GM12891 (cell line): ENCODE results near the gene EID2.
A peak's percentile ranks its signal among the peaks of the same experiment; 100 is the strongest.

Experiments used
- DNase-seq: peaks from one replicate; pipeline ENCODE4 v3.0.0; 2011; ENCODE audit warnings: low spot score; ENCODE audit not compliant: insufficient read length
- FAIRE-seq: peaks from 2 replicates; lab custom pipeline; 2011; peaks lifted over from hg19 to GRCh38; lab: Jason Lieb, UNC
- PAX5 ChIP-seq: IDR thresholded peaks from 2 replicates; pipeline ENCODE4 v1.6.1; 2011; ENCODE audit warnings: low read length, moderate library complexity, mild to moderate bottlenecking; ENCODE audit not compliant: insufficient read depth, severe bottlenecking
- POLR2A ChIP-seq: IDR thresholded peaks from 2 replicates; pipeline ENCODE4 v1.6.1; 2011; ENCODE audit warnings: low read depth, low read length, control low read depth
- POLR2AphosphoS5 ChIP-seq: IDR thresholded peaks from 2 replicates; pipeline ENCODE4 v1.6.1; 2011; ENCODE audit warnings: low read depth, low read length, control low read depth
- POU2F2 ChIP-seq: IDR thresholded peaks from 2 replicates; pipeline ENCODE4 v1.6.1; 2011; ENCODE audit warnings: low read depth, mild to moderate bottlenecking, control low read depth, low read length, moderate library complexity
- SPI1 ChIP-seq: IDR thresholded peaks from 2 replicates; pipeline ENCODE4 v1.6.1; 2011; ENCODE audit warnings: low read depth, low read length, control low read depth
- TAF1 ChIP-seq: IDR thresholded peaks from 2 replicates; pipeline ENCODE4 v1.6.1; 2011; ENCODE audit warnings: low read depth, low read length, control low read depth

The EID2 gene

DNA sequence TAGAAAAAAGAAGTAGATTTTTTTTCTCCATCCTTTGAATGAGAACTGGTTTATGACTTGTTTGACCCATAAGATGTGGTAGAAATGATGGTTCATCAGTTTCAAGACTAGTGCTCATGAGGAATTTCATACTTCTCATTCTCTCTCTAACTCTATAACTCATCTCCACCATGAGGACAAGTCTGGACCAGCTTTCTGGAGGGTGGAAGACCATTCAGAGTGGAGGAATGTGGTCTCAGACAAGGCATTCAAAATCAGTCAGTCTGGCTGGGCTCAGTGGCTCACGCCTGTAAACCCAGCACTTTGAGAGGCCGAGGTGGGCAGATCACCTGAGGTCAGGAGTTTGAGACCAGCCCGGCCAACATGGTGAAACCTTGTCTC lies 3.5 kb upstream of the EID2 start:
- FAIRE-seq (no peak), DNase-seq (no peak)
- no peak for TF ChIP-seq PAX5
- TF ChIP-seq POLR2AphosphoS5, result no peak
- no peak for TF ChIP-seq POLR2A
- no peak for TF ChIP-seq SPI1
- TF ChIP-seq POU2F2, result no peak
- no peak for TF ChIP-seq TAF1

DNA sequence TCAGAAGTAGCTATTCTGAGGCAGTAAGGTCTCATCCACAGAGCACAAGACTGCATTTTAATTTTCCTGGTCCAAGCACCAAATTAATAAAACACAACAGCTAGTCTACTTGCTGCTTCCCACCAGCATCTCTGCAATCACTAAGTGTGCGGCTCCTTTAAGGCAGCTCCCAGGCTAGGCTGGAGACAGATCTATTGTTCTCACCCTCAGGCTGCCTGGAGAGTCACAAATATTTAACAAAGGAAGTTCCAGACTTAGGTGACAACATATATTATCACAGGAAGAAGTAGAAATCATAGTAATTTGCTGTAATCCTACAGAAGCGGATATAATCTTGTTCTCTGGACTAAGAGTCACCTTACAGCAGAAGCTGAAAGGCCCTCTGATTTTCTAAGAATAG lies 2.2 kb upstream of the EID2 start:
- FAIRE-seq, result no peak

DNA sequence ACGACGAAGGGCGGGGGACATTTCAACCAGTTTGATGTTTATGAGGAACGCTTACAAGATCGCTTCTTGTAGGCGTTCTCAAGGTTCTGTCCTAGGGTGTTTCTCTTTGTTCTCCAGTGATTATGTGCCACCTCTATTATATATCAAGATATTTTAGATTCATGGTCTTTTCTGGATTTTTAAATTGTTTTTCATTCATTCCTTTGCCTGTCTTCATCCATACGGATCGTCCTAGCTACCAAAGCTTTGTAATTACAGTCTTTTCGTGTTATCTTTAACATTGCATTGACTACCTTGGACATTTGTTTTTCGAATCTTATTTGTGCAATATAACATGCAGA lies 342 bp upstream of the EID2 start:
- TF ChIP-seq POU2F2 (no peak), TAF1 (no peak), PAX5 (no peak), SPI1 (no peak), POLR2A (no peak), POLR2AphosphoS5 (no peak)
- no peak for FAIRE-seq
- no peak for DNase-seq

More for the DNA sequence above, 2.2 kb upstream of the EID2 start:
- no peak for DNase-seq
- TF ChIP-seq TAF1 (no peak), POU2F2 (no peak), SPI1 (no peak)

DNA sequence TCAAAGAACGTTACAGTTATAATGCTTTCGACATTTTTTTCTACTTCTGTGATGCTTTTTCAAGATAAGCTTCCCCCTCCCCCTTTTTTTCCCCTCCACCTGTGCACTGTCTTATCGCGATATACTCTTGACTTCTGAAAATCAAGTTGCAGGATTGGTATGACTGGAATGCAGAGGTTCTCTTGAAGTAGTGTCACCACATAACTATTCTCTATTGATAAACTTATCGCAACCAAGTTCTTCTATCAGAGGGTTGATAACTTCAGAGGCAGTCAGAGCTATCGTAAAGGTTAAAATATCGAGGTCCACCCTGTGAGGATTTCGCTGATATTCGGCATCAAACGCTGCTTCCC lies 820 bp downstream of the EID2 start:
- no peak for DNase-seq
- TF ChIP-seq POLR2AphosphoS5, result no peak
- TF ChIP-seq POU2F2, result no peak
- no peak for TF ChIP-seq POLR2A
- no peak for TF ChIP-seq PAX5
- peak; percentile 41 for FAIRE-seq

DNA sequence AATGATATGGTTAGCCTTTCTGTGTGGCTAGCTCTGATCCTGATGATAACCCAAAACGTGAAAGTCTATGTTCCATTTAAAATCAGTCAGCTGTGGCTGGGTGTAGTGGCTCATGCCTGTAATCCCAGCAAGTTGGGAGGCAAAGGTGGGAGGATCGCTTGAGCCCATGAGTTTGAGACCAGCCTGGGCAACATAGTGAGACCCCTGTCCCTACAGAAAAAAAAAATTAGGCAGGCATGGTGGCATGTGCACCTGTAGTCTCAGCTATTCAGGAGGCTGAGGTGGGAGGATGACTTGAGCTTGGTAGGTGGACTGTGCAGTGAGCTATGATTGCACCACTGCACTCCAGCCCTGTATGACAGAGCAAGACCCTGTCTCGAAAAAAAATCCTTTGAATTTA lies 6.2 kb downstream of the EID2 start:
- DNase-seq (no peak), FAIRE-seq (no peak)
- TF ChIP-seq POLR2AphosphoS5 (no peak), TAF1 (no peak), POLR2A (no peak)

DNA sequence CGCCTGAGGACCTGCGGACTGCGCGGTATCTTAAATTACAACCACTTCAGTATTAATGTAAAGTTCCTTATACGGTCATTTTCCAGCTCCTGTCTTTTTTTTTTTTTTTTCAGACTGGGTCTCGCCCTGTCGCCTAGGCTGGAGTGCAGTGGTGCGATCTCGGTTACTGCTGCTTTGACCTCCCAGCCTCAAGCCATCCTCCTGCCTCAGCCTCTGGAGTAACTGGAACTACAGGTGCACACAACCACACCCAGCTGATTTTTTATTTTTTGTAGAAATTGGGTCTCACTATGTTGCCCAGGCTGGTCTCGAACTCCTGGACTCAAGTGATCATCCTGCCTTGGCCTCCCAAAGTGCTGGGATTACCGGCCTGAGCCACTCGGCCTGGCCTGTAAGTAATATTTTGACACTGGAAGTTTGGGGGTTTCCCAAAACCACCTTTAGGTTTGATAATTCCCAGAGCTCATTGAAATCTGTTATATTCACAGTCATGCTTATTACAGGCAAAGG lies 6.9 kb downstream of the EID2 start:
- DNase-seq (no peak), FAIRE-seq (no peak)
- TF ChIP-seq TAF1, result 0 out of 2 replicates have a peak, but pooled peaks have one; percentile 2
- TF ChIP-seq SPI1, result no peak

DNA sequence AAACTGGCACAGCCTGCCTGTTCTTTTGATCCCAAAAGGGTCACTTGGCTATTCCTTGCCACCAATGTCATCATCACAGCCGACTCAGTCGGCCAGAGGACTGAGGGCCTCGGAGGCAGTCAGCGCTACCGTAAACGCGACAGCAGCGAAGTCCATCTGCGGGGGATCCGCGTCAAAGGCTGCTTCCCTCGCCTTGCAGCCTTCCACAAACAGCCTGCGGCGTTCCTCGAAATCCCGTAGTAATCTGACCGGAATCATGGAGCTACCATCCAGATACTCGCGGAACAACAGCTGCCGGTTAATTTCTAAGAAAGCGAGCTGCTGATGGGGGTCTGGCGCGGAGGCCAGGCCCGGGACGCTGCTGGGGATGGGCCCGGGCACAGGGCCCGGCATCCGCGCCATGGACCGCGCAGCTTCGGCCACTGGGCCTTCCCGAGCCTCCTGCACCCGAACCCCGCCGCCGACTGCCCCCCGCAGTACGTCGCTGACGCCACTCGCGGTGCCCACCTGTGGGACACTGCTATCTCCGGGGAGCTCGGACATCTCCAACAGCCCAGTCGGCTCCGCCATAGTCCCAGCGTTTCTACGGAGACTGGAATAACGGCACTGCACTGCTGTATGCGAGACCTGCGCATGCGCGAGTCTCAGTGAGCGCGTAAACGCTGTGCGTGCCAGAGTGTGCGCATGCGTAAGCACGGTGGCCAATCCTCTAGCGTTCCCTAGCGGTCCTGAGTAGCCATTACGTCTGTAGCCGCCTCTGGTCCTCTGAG lies 7.5 kb downstream of the EID2 start, which contains the start of gene EID2B:
Gene EID2B (minus strand): TSS at position 620 of the 770 bp plus-strand sequence. CDS start 50 bp downstream, at position 570.
- DNase-seq (peak; percentile 84), FAIRE-seq (peak; percentile 99)
- TF ChIP-seq POLR2A (peak; percentile 68), TAF1 (no peak), POLR2AphosphoS5 (0 out of 2 replicates have a peak, but pooled peaks have one; percentile 56), PAX5 (no peak), POU2F2 (peak; percentile 35; the same call in 1 of the 2 replicates), SPI1 (no peak)

DNA sequence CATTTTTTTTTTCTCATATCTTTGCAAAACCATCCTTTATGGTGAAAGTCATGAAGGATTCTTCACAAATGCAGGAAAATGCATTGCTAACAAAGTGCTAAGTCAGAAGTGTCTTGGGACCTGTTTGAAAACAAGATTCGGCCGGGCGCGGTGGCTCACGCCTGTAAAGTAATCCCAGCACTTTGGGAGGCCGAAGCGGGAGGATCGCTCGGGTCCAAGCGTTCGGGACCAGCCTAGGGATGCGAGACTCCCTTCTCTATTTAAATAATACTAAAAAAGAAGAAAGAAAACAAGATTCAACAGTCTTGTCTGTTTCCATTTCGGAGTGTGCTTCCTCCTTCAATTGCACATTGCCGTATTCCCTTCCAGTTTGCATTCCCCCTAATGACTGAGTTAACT lies 8.1 kb downstream of the EID2 start:
- FAIRE-seq (no peak), DNase-seq (no peak)
- no peak for TF ChIP-seq PAX5
- TF ChIP-seq POU2F2, result no peak
- TF ChIP-seq POLR2A, result no peak
- TF ChIP-seq SPI1, result no peak
- TF ChIP-seq TAF1, result no peak
- TF ChIP-seq POLR2AphosphoS5, result no peak

DNA sequence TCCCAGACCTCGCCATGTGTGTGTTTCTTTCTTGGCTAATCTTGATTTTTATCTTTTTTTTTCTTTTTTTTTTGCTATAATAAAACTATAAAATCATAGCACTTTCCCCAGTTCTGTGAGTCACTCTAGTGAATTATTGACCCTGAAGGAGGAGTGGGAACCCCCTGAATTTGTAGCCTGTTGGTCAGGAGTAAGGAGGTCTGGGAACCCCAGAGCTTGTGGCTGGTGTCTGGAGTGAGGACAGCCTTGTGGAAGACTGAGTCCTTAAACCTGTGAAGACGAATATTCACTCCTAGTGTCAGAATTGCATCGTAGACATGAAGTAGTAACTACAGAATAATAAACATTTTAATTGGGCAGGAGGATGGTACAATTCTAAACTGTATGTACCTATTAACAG lies 14.8 kb downstream of the EID2 start:
- DNase-seq (no peak), FAIRE-seq (no peak)
- TF ChIP-seq POLR2A (no peak), POU2F2 (no peak), PAX5 (no peak), POLR2AphosphoS5 (no peak)

DNA sequence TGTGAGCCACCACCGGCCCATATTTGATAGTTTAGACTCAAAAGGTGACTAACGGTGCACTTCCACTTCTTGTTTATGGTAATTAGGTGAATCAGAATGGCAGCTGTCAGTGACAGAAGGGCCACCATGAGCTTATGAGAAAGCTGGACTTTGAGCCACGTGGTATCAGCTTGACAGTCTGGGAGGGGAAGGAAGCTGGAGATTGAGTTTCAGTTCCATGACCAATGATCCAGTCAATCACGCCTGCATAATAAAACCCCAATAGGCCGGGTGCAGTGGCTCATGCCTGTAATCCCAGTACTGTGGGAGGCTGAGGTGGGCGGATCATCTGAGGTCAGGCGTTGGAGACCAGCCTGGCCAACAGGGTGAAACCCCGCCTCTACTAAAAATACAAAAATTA lies 15.5 kb downstream of the EID2 start:
- no peak for FAIRE-seq
- DNase-seq, result no peak
- TF ChIP-seq SPI1 (peak; percentile 75), TAF1 (no peak), PAX5 (no peak), POLR2A (no peak), POU2F2 (no peak), POLR2AphosphoS5 (no peak)
